Uterus (tissue), 2 donors: ENCODE results near the gene ERH.

Experiments used
- POLR2A ChIP-seq, 2 donors: fragments of 450-650 bp; IDR thresholded peaks; one replicate each; pipeline ENCODE4 v1.6.1; 2016; ENCODE audit warnings: antibody characterized with exemption in 2 of 2, mild to moderate bottlenecking in 1 of 2, moderate library complexity in 1 of 2
- TF ChIP-seq, protein P1 (sequence below), 4 experiments: fragments of 200-600 bp in 2 of 4; fragments of 450-650 bp in 2 of 4; sonication (generic) in 2 of 4; IDR thresholded peaks; one replicate each; pipeline ENCODE4 v1.5.1; 2016 to 2019; ENCODE audit warnings: antibody characterized with exemption in 4 of 4, mild to moderate bottlenecking in 2 of 4, moderate library complexity in 1 of 4

DNA sequence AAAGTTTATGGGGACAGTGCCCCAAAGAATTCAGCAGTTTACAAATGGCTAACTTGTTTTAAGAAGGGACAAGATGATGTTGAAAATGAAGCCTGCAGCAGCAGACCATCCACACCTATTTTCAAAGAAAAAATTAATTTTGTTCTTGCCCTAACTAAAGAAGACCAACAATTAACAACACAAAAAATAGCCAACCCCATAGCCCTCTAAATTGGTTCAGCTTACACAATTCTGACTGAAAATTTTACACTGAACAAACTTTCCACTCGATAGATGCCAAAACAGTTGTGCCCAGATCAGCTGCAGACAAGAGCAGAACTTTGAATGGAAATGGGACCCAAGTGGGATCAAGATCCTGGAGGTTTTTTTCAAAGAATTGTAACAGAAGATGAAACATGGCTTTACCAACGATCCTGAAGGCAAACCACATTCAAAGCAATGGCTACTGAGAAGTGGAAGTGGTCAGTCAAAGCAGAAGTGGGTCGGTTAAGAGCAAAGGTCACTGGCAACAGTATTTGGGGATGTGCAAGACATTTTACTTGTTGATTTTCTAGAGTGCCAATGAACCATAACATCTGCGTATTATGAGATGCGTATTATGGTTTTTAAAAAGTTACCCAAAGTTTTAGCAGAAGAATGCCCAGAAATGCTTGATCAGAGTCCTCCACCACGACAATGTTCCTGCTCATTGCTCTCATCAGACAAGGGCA is 30.3 kb upstream of the ERH start:
- no peak for TF ChIP-seq POLR2A (IDR thresholded peaks at IDR 0.05)
- TF ChIP-seq, protein P1, sequence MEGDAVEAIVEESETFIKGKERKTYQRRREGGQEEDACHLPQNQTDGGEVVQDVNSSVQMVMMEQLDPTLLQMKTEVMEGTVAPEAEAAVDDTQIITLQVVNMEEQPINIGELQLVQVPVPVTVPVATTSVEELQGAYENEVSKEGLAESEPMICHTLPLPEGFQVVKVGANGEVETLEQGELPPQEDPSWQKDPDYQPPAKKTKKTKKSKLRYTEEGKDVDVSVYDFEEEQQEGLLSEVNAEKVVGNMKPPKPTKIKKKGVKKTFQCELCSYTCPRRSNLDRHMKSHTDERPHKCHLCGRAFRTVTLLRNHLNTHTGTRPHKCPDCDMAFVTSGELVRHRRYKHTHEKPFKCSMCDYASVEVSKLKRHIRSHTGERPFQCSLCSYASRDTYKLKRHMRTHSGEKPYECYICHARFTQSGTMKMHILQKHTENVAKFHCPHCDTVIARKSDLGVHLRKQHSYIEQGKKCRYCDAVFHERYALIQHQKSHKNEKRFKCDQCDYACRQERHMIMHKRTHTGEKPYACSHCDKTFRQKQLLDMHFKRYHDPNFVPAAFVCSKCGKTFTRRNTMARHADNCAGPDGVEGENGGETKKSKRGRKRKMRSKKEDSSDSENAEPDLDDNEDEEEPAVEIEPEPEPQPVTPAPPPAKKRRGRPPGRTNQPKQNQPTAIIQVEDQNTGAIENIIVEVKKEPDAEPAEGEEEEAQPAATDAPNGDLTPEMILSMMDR (IDR thresholded peaks at IDR 0.05), result no peak
